ENCODE data around the gene PEF1.

DNA sequence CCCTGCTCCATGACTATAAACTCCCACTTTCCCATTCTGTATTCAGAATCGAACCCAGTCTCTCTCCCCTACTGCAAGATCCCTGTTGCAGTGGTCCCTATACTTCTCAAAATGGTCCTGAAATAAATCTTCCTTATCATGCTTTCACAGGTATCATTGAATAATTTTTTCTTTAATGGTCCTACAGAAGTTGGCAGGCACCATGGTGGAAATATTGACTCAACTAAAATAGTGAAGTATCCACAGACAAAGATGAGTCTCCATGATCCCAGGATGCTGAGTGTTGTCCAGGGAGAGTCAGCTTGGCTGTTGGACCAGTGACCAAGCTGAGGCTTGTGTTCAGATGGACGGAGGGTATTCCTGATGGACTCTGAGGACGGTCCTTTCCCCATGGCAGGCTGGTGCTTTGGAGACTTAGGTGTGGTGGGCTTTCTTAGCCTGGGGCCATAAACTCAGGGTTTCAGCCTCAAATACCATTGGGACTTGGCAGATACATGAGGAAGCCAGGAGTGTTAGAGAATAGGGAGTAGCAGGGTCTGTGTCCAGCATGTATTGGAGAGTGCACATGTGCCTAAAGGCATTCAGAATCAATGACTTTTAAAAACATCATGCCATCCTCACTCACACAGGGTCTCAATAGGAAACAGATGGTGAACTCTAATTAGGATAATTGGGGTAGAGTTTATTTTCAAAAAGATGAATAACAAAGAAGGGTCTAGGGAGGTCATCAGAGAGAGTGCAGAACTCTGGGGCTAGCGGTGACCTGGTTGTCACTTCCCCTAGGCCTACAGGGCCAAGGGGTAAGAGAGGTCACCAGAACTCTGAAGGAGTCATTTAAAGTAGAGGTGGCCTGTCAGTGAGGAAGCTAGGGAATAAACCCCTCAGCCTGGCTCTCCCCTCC is 48.6 kb downstream of the PEF1 start:
- TF ChIP-seq, protein P1, sequence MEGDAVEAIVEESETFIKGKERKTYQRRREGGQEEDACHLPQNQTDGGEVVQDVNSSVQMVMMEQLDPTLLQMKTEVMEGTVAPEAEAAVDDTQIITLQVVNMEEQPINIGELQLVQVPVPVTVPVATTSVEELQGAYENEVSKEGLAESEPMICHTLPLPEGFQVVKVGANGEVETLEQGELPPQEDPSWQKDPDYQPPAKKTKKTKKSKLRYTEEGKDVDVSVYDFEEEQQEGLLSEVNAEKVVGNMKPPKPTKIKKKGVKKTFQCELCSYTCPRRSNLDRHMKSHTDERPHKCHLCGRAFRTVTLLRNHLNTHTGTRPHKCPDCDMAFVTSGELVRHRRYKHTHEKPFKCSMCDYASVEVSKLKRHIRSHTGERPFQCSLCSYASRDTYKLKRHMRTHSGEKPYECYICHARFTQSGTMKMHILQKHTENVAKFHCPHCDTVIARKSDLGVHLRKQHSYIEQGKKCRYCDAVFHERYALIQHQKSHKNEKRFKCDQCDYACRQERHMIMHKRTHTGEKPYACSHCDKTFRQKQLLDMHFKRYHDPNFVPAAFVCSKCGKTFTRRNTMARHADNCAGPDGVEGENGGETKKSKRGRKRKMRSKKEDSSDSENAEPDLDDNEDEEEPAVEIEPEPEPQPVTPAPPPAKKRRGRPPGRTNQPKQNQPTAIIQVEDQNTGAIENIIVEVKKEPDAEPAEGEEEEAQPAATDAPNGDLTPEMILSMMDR (conservative IDR thresholded peaks at IDR 0.05; ENCODE audit: low read length) = no peak
- TF ChIP-seq EZH2phosphoT487 (IDR thresholded peaks at IDR 0.05; ENCODE audit: borderline replicate concordance, low read depth, low read length) = no peak

Data from OCI-LY7 (cell line).